NB4 (cell line): ENCODE results near the gene HSPB1.

Source experiments
- CTCF ChIP-seq: IDR thresholded peaks from one replicate; pipeline ENCODE4 v1.5.1; 2012; ENCODE audit warnings: low read depth, low read length
- MYC ChIP-seq: IDR thresholded peaks from 2 replicates; pipeline ENCODE4 v1.6.1; 2011; ENCODE audit warnings: low read depth, low read length

- TF ChIP-seq CTCF, result no peak
- TF ChIP-seq MYC, result no peak
Measured at GRCh38 chr7:76325811-76326210, 23.3 kb downstream of the HSPB1 start.
